Measurements from ENCODE around the gene OVAAL. TPM values are rescaled to one million over a fixed set of nuclear protein-coding genes. Genes with fewer than 3 reads are reported as not detected.

Gene OVAAL
- not detected for total RNA-seq (2013)
- polyA plus RNA-seq (not detected), polyA minus RNA-seq (not detected in 2 replicates), total RNA-seq (0 to 1.0 (median 0) reads per million in 11 experiments)

DNA sequence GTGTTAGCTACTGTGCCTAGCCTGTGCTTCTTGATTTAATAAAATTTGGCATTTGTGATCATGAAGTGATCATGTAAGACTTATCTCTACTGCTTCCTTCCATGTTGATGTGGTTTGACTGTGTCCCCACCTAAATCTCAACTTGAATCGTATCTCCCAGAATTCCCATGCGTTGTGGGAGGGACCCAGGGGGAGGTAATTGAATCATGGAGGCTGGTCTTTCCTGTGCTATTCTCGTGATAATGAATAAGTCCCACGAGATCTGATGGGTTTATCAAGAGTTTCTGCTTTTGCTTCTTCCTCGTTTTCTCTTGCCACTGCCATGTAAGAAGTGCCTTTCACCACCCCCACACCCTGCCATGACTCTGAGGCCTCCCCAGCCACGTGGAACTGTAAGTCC lies at the start of gene OVAAL:
Gene OVAAL, plus strand, starts transcription at position 301 of the 400 bp plus-strand sequence.
- H3K27ac Mint-ChIP-seq: no peak within 1 kb of the TSS
- Histone ChIP-seq H3K4me1 (ENCODE audit: control insufficient read depth in 1 of 2, insufficient read depth in 2 of 2, low read length in 2 of 2) (no peaks in the 10 kb centered on the region), H3K9me3 (replicated peaks in 1 of 2; ENCODE audit: control insufficient read depth in 1 of 2, insufficient read depth in 1 of 2, low read length in 2 of 2) (peaks cover 0 to 5% of the 10 kb centered on the region in 2 donors), H2AFZ (ENCODE audit: insufficient read depth, low read depth, low read length, poor library complexity, severe bottlenecking) (no peak within 1 kb of the TSS), H3K79me2 (ENCODE audit: insufficient read depth, low read length) (no peaks in the 10 kb centered on the region), H3K4me3 (replicated peaks in 1 of 3; ENCODE audit: low read depth in 2 of 3, low read length in 3 of 3) (no peak within 1 kb of the TSS), H3K36me3 (replicated peaks in 1 of 2; ENCODE audit: control insufficient read depth in 1 of 2, insufficient read depth in 2 of 2, low read length in 2 of 2) (no peaks in the 10 kb centered on the region), H3K27ac (ENCODE audit: low read depth in 1 of 2, low read length in 2 of 2) (no peak within 1 kb of the TSS), H3K9ac (ENCODE audit: insufficient read depth, low read length, poor library complexity, severe bottlenecking) (no peak within 1 kb of the TSS), H3K27me3 (ENCODE audit: control insufficient read depth in 2 of 2, insufficient read depth in 2 of 2, low read length in 2 of 2) (no peaks in the 10 kb centered on the region), H4K20me1 (ENCODE audit: insufficient read depth, low read length) (no peaks in the 10 kb centered on the region), H3K4me2 (replicated peaks; ENCODE audit: extremely low read depth, low read length, poor library complexity, severe bottlenecking) (no peak within 1 kb of the TSS)
- TF ChIP-seq, protein P1, sequence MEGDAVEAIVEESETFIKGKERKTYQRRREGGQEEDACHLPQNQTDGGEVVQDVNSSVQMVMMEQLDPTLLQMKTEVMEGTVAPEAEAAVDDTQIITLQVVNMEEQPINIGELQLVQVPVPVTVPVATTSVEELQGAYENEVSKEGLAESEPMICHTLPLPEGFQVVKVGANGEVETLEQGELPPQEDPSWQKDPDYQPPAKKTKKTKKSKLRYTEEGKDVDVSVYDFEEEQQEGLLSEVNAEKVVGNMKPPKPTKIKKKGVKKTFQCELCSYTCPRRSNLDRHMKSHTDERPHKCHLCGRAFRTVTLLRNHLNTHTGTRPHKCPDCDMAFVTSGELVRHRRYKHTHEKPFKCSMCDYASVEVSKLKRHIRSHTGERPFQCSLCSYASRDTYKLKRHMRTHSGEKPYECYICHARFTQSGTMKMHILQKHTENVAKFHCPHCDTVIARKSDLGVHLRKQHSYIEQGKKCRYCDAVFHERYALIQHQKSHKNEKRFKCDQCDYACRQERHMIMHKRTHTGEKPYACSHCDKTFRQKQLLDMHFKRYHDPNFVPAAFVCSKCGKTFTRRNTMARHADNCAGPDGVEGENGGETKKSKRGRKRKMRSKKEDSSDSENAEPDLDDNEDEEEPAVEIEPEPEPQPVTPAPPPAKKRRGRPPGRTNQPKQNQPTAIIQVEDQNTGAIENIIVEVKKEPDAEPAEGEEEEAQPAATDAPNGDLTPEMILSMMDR (IDR thresholded peaks at IDR 0.05): no peak
- no peak for DNase-seq
- intact Hi-C loops (cut with micrococcal nuclease): no loop called here
- WGBS (ENCODE audit: insufficient coverage): 83% methylated on average over 1 of the region's 6 CpGs
- H3K4me3 Mint-ChIP-seq: no peak within 1 kb of the TSS
- H3K9me3 Mint-ChIP-seq: peaks cover 2 to 14% (median 7%) of the 10 kb centered on the region in 7 donors
- no peaks in the 10 kb centered on the region for H3K4me1 Mint-ChIP-seq
- H3K36me3 Mint-ChIP-seq: no peaks in the 10 kb centered on the region
- H3K27me3 Mint-ChIP-seq (ENCODE audit: low read depth in 3 of 3): peaks cover 0 to 3% (median 0%) of the 10 kb centered on the region in 3 donors

DNA sequence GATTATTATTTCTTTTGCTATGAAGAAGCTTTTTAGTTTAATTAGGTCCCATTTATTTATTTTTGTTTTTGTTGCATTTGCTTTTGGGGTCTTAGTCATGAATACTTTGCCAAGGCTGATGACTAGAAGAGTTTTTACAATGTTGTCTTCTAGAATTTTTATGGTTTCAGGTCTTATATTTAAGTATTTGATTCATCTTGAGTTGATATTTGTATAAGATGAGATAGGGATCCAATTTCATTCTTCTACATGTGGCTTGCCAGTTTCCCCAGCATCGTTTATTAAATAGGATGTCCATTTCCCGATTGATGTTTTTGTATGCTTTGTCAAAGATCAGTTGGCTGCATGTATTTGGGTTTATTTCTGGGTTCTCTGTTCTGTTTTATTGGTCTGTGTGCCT lies 47.9 kb upstream of the OVAAL start:
- Histone ChIP-seq H3K4me1 (ENCODE audit: control insufficient read depth in 1 of 2, insufficient read depth in 2 of 2, low read length in 2 of 2) (no peaks in the 10 kb centered on the region), H3K27me3 (ENCODE audit: control insufficient read depth in 2 of 2, insufficient read depth in 2 of 2, low read length in 2 of 2) (no peaks in the 10 kb centered on the region), H3K79me2 (ENCODE audit: insufficient read depth, low read length) (no peaks in the 10 kb centered on the region), H2AFZ (ENCODE audit: insufficient read depth, low read depth, low read length, poor library complexity, severe bottlenecking) (no peak overlapping the region), H3K4me3 (replicated peaks in 1 of 3; ENCODE audit: low read depth in 2 of 3, low read length in 3 of 3) (no peak overlapping the region), H3K4me2 (replicated peaks; ENCODE audit: extremely low read depth, low read length, poor library complexity, severe bottlenecking) (no peak overlapping the region), H4K20me1 (ENCODE audit: insufficient read depth, low read length) (no peaks in the 10 kb centered on the region), H3K27ac (ENCODE audit: low read depth in 1 of 2, low read length in 2 of 2) (no peak overlapping the region), H3K9ac (ENCODE audit: insufficient read depth, low read length, poor library complexity, severe bottlenecking) (no peak overlapping the region), H3K9me3 (replicated peaks in 1 of 2; ENCODE audit: control insufficient read depth in 1 of 2, insufficient read depth in 1 of 2, low read length in 2 of 2) (no peaks in the 10 kb centered on the region), H3K36me3 (replicated peaks in 1 of 2; ENCODE audit: control insufficient read depth in 1 of 2, insufficient read depth in 2 of 2, low read length in 2 of 2) (no peaks in the 10 kb centered on the region)
- Mint-ChIP-seq H3K4me1 (no peaks in the 10 kb centered on the region), H3K27ac (no peak overlapping the region), H3K9me3 (peaks cover 0 to 8% (median 4%) of the 10 kb centered on the region in 7 donors), H3K27me3 (ENCODE audit: low read depth in 3 of 3) (peaks cover 2 to 5% (median 3%) of the 10 kb centered on the region in 3 donors), H3K36me3 (no peaks in the 10 kb centered on the region), H3K4me3 (no peak overlapping the region)
- WGBS (ENCODE audit: insufficient coverage): 100% methylated on average over 2 of the region's 2 CpGs
- no peak for DNase-seq
- intact Hi-C loops (cut with micrococcal nuclease): loop anchor here (10.0 kb wide), 1 partner anchor 654 kb away; no protein-coding TSS in a partner anchor
- TF ChIP-seq, protein P1 (IDR thresholded peaks at IDR 0.05): no peak

All from CD14-positive monocyte (primary cell).